HEK293T (cell line): Measurements from ENCODE around the gene TMEM200B.

Source experiments
- CTCF ChIA-PET: fragments of 350-600 bp; formaldehyde crosslinking; extraction: SDS; loops from one replicate; lab custom pipeline; 2021; ENCODE audit warnings: antibody characterized with exemption, inconsistent platforms; lab: Yijun Ruan, JAX
- POLR2A ChIA-PET: fragments of 350-600 bp; formaldehyde crosslinking; extraction: SDS; loops from one replicate; lab custom pipeline; 2020; ENCODE audit warnings: antibody characterized with exemption, inconsistent platforms; lab: Yijun Ruan, JAX
- DNase-seq: peaks from one replicate; pipeline ENCODE4 v3.0.0; 2012; ENCODE audit warnings: mixed read lengths; ENCODE audit errors: extremely low spot score
- ARNT ChIP-seq: fragments of 450-650 bp; IDR thresholded peaks from 2 replicates; pipeline ENCODE4 v1.6.1; 2017; ENCODE audit warnings: mild to moderate bottlenecking
- BHLHE40 ChIP-seq: fragments of 450-650 bp; IDR thresholded peaks from 2 replicates; pipeline ENCODE4 v1.6.1; 2016; ENCODE audit warnings: mild to moderate bottlenecking, moderate library complexity, borderline replicate concordance
- CTBP1 ChIP-seq: fragments of 450-650 bp; IDR thresholded peaks from 2 replicates; pipeline ENCODE4 v1.6.1; 2016; ENCODE audit warnings: borderline replicate concordance
- ELF4 ChIP-seq: fragments of 450-650 bp; IDR thresholded peaks from 2 replicates; pipeline ENCODE4 v1.6.1; 2017; ENCODE audit warnings: antibody characterized with exemption
- FOXA1 ChIP-seq: fragments of 450-650 bp; IDR thresholded peaks from 2 replicates; pipeline ENCODE4 v1.6.1; 2016; ENCODE audit warnings: mild to moderate bottlenecking
- FOXK2 ChIP-seq: fragments of 450-650 bp; IDR thresholded peaks from 2 replicates; pipeline ENCODE4 v1.6.1; 2016; ENCODE audit warnings: mild to moderate bottlenecking
- FOXM1 ChIP-seq: fragments of 450-650 bp; IDR thresholded peaks from 2 replicates; pipeline ENCODE4 v1.6.1; 2017; ENCODE audit warnings: mild to moderate bottlenecking, borderline replicate concordance
- HDGF ChIP-seq: fragments of 450-650 bp; IDR thresholded peaks from 2 replicates; pipeline ENCODE4 v1.6.1; 2017; ENCODE audit warnings: antibody characterized with exemption, borderline replicate concordance
- L3MBTL2 ChIP-seq: fragments of 450-650 bp; conservative IDR thresholded peaks from 2 replicates; pipeline ENCODE4 v1.6.1; 2016; ENCODE audit warnings: mild to moderate bottlenecking
- LEF1 ChIP-seq: fragments of 450-650 bp; IDR thresholded peaks from 2 replicates; pipeline ENCODE4 v1.6.1; 2017; ENCODE audit warnings: mild to moderate bottlenecking, borderline replicate concordance
- NFRKB ChIP-seq: fragments of 450-650 bp; IDR thresholded peaks from 2 replicates; pipeline ENCODE4 v1.6.1; 2016; ENCODE audit warnings: mild to moderate bottlenecking, moderate library complexity
- PKNOX1 ChIP-seq: fragments of 450-650 bp; IDR thresholded peaks from 2 replicates; pipeline ENCODE4 v1.6.1; 2016
- SP1 ChIP-seq: fragments of 450-650 bp; IDR thresholded peaks from 2 replicates; pipeline ENCODE4 v1.6.1; 2017
- SUZ12 ChIP-seq: fragments of 450-650 bp; IDR thresholded peaks from 2 replicates; pipeline ENCODE4 v1.6.1; 2016; ENCODE audit warnings: mild to moderate bottlenecking
- TARDBP ChIP-seq: fragments of 450-650 bp; IDR thresholded peaks from 2 replicates; pipeline ENCODE4 v1.6.1; 2016
- ZNF384 ChIP-seq: fragments of 450-650 bp; IDR thresholded peaks from 2 replicates; pipeline ENCODE4 v1.6.1; 2016

Gene TMEM200B

GRCh38 chr1:29126198-29126597 lies 2.5 kb upstream of the TMEM200B start:
- ChIA-PET CTCF (no interaction called here), POLR2A (interaction anchor here (0.8 kb wide), 1 partner anchor 111 kb away, joined by 3 read pairs; no protein-coding TSS in a partner anchor)
- no peak for DNase-seq
- TF ChIP-seq FOXK2 (no peak), FOXM1 (no peak), ARNT (no peak), SP1 (no peak), BHLHE40 (no peak), NFRKB (no peak), ZNF384 (no peak), HDGF (no peak)

DNA sequence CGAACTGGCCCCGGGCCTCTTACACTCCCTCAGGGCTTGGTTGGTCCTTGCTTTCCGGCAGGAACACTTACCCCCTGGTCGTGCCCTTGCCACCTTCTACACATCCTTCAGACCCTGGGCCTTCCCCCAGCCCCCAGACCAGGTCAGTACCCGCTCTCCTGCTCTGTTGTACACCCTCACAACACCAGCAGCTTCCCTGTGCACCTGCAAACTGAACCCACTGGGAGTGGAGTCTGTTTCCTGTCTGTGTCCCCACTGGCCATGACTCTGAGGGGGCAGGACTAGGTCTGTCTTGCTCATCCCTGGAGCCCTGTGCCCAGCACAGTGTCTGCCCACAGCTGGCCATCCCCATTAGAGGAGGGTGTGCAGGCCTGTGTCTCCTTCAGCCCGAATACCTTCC lies 2.1 kb upstream of the TMEM200B start:
- DNase-seq, result no peak
- ChIA-PET CTCF (no interaction called here), POLR2A (no interaction called here)
- no peak for TF ChIP-seq ELF4
- TF ChIP-seq TARDBP, result no peak
- no peak for TF ChIP-seq SUZ12
- TF ChIP-seq PKNOX1, result no peak
- TF ChIP-seq FOXK2, result no peak
- no peak for TF ChIP-seq CTBP1
- no peak for TF ChIP-seq L3MBTL2
- no peak for TF ChIP-seq NFRKB

GRCh38 chr1:29125237-29125641 lies 1.5 kb upstream of the TMEM200B start:
- no peak for DNase-seq
- TF ChIP-seq NFRKB (no peak), HDGF (0 out of 2 replicates have a peak, but pooled peaks have one; percentile 6), ELF4 (no peak)
- POLR2A ChIA-PET, result interaction anchor here (1.2 to 1.7 kb wide), 4 partner anchors 12 to 60 kb away, joined by 3 to 13 read pairs (median 6); partner anchors contain the start of gene SRSF4
- CTCF ChIA-PET, result interaction anchor here (1.1 kb wide), 1 partner anchor 56 kb away, joined by 3 read pairs; the partner anchor contains the start of gene SRSF4

DNA sequence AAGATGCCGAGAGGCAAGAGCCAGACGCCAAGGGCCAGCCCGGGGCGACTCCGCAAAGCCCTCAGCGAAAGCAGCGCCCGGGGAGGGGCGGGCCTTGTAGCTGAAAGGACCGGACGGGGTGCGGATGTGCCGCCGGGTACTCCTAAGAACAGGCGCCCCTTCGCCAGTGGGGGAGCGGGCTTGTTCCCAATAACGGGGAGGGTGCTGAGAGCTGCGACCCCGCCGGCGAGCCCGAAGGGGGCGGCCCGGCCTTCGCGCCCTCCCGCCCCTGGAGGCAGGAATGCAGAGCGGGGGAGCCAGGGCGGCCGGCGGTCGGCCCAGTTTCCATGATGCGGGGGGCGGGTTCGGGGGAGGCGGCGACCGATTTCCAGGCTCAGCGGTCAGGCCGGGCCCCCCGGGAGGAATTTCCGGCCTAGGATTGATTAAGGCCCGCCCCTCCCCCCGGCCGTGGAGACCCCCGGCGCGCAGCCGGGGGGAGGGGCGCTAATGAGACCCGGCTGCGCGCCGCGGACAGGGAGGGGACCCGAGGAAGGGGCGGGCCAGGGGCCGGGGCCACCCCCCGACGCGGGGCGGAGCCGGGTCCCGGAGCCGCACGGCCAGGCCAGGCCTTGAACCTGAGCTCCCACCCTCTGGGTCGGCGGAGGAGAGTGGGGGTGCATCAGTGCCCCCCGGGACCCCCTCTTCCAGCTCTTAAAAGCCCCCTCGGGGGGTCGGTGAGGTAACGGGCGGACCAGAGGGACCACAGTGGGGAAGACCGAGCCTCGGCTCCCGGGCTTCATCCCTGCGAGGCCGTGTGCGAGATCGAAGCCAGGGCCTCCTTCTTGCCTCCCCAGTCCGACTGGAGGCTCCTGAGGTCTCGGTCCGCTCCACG lies 898 bp upstream of the TMEM200B start:
- POLR2A ChIA-PET, result interaction anchor here (0.6 to 1.7 kb wide), 6 partner anchors 12 to 61 kb away, joined by 3 to 13 read pairs (median 4); partner anchors contain the start of gene SRSF4
- peak; percentile 93 for DNase-seq
- no peak for TF ChIP-seq SUZ12
- TF ChIP-seq BHLHE40, result no peak
- TF ChIP-seq L3MBTL2, result peak; percentile 86
- TF ChIP-seq SP1, result no peak
- no peak for TF ChIP-seq ELF4
- TF ChIP-seq NFRKB, result no peak
- no peak for TF ChIP-seq FOXK2
- no peak for TF ChIP-seq LEF1
- TF ChIP-seq HDGF, result peak; percentile 87; the same call in 1 of the 2 replicates
- CTCF ChIA-PET, result interaction anchor here (1.1 kb wide), 1 partner anchor 56 kb away, joined by 3 read pairs; the partner anchor contains the start of gene SRSF4

- TF ChIP-seq CTBP1, result no peak
- no peak for TF ChIP-seq PKNOX1
- no peak for TF ChIP-seq HDGF
- TF ChIP-seq ELF4, result no peak
- no peak for TF ChIP-seq TARDBP
- TF ChIP-seq FOXK2, result no peak
- no peak for TF ChIP-seq FOXA1
- no peak for TF ChIP-seq LEF1
- no peak for TF ChIP-seq FOXM1
- no peak for TF ChIP-seq ARNT
- no peak for TF ChIP-seq BHLHE40
- TF ChIP-seq L3MBTL2, result no peak
- no peak for TF ChIP-seq SP1
- no peak for TF ChIP-seq SUZ12
- no peak for TF ChIP-seq ZNF384
- no peak for TF ChIP-seq NFRKB
- no peak for DNase-seq
- POLR2A ChIA-PET, result interaction anchor here (1.7 kb wide), 1 partner anchor 10 kb away, joined by 8 read pairs; no protein-coding TSS in a partner anchor
- CTCF ChIA-PET, result interaction anchor here (1.5 kb wide), 1 partner anchor 11 kb away, joined by 3 read pairs; no protein-coding TSS in a partner anchor
These were observed 433 bp downstream of the TMEM200B start for GRCh38 chr1:29123053-29123886.

GRCh38 chr1:29122682-29123052 lies 1.0 kb downstream of the TMEM200B start:
- DNase-seq, result no peak
- ChIA-PET CTCF (interaction anchor here (1.5 kb wide), 1 partner anchor 10 kb away, joined by 3 read pairs; no protein-coding TSS in a partner anchor), POLR2A (no interaction called here)
- TF ChIP-seq PKNOX1, result no peak
- TF ChIP-seq L3MBTL2, result no peak
- no peak for TF ChIP-seq ZNF384
- no peak for TF ChIP-seq NFRKB
- TF ChIP-seq FOXM1, result no peak
- no peak for TF ChIP-seq ELF4
